NB4 (cell line): Measurements from ENCODE around the gene SPNS3.

Experiments used
- MYC ChIP-seq: IDR thresholded peaks from 2 replicates; pipeline ENCODE4 v1.6.1; 2011; ENCODE audit warnings: low read depth, low read length
- TF ChIP-seq, protein P1 (sequence below): IDR thresholded peaks from one replicate; pipeline ENCODE4 v1.5.1; 2012; ENCODE audit warnings: low read depth, low read length

DNA sequence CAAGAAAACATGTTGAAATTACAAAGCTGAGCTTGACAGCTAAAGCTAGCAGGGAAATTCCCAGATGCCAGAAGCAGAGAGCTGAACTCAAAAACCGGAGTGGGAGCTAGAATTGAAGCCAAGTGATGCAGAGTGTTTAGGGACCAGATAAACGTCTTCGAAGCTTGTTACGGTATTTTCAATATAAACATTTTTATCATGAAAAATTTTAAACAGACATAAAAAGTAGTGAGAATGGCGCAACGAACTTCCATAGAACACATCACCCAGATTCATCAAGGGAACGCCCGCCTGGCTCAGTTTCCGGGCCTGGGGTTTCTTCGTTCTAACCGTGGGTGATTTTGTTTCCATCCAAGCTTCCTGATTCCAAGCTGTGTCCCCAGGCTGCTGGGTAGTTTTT is 83.0 kb downstream of the SPNS3 start:
- TF ChIP-seq, protein P1, sequence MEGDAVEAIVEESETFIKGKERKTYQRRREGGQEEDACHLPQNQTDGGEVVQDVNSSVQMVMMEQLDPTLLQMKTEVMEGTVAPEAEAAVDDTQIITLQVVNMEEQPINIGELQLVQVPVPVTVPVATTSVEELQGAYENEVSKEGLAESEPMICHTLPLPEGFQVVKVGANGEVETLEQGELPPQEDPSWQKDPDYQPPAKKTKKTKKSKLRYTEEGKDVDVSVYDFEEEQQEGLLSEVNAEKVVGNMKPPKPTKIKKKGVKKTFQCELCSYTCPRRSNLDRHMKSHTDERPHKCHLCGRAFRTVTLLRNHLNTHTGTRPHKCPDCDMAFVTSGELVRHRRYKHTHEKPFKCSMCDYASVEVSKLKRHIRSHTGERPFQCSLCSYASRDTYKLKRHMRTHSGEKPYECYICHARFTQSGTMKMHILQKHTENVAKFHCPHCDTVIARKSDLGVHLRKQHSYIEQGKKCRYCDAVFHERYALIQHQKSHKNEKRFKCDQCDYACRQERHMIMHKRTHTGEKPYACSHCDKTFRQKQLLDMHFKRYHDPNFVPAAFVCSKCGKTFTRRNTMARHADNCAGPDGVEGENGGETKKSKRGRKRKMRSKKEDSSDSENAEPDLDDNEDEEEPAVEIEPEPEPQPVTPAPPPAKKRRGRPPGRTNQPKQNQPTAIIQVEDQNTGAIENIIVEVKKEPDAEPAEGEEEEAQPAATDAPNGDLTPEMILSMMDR, result no peak
- no peak for TF ChIP-seq MYC
